GM18519 (cell line): ENCODE data around the gene GCLC.

Experiments used
- ATAC-seq: cut with Tn5 transposase; IDR thresholded peaks from one replicate; pipeline ENCODE4 v1.9.1; 2021; ENCODE audit warnings: mild to moderate bottlenecking, moderate library complexity; ENCODE audit not compliant: unreplicated experiment, low FRiP score

Gene GCLC

GRCh38 chr6:53528107-53528506 is 16.8 kb downstream of the GCLC start:
- ATAC-seq = no peak

- no peak for ATAC-seq
These were observed 17.6 kb downstream of the GCLC start for GRCh38 chr6:53527249-53527765.

GRCh38 chr6:53526000-53526399 is 18.9 kb downstream of the GCLC start:
- no peak for ATAC-seq

GRCh38 chr6:53524455-53524815 is 20.5 kb downstream of the GCLC start:
- no peak for ATAC-seq

- no peak for ATAC-seq
These were observed 21.1 kb downstream of the GCLC start for GRCh38 chr6:53523511-53524454.

DNA sequence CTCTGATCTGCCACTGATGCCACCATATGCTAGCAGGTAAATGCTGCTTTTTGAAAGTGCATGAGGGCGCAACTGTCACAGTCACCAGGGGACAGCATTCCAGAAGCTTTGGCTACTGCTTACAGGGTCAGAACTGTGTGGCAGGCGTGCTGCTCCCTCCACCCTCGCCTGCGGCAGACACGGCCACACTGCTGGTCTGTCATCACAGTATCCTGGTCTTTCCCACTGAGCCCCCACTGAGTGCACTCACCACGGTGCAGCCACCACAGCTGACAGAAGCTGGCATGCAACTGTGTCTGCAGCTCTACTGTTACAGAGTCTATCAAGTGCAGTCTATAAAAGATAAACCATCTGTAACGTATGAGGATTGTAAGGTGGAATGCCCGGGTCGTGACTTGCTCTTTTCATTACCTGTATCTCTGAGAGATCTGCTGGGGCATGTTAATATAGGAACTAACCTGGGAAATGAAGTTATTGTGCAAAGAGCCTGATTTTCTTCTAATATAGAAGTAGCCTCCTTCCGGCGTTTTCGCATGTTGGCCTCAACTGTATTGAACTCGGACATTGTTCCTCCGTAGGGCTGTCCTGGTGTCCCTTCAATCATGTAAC is 24.5 kb downstream of the GCLC start:
- ATAC-seq = no peak

DNA sequence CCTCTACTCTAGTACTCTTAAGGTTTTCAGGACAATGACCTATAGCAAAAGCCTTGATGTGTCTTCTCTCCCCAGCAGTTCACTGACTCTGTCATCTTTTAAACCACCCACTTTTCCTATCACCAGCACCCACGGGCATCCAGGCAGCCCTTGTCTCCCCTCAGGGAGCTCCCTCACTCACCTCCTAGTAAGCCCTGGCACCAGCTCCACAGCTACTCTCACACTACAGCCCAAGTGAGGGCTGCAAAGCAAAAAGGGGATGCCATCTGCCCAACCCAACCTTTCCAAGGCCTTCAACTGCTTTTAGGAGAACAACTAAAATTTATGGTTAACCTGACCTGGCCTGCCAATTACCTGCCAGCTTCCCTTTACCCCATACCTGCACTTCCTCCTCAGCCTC is 26.0 kb downstream of the GCLC start:
- no peak for ATAC-seq

DNA sequence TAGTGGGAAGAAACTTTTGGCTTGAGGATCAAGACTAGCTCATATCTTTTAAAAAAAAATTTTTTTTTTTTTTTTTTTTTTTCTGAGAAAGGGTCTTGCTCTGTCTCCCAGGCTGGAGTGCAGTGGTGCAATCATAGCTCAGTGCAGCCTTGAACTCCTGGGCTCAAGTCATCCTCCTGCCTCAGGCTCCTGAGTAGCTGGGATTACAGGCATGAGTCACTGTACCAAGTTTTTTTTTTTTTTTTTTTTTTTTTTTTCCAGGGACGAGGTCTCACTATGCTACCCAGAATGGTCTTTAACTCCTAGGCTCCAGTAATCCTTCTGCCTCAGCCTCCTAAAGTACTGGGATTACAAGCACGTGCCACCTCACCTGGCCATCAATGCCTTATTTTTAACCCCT is 27.9 kb downstream of the GCLC start:
- no peak for ATAC-seq

GRCh38 chr6:53514677-53515076 is 30.2 kb downstream of the GCLC start:
- ATAC-seq = no peak

DNA sequence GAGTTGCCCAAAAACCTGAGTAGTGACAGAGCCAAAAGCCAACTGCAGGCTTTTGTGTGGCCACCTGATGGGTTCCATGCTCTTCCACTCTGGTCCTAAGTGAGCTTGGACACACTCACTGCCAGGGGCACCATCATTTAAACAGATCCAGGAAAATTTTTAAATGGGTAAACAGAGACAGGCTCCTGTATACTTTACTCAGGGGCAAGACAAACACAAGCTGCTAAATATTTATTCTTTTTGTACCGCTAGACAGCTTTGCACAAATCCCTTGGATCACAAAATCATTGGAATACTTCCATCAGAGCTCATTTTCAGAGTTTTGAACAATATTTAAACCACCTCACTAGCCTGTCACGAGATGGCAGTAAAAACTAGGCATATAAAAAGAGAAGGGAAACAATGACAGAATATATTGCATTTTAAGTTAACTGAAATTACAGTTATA is 31.4 kb downstream of the GCLC start:
- no peak for ATAC-seq

- no peak for ATAC-seq
These were observed 31.8 kb downstream of the GCLC start for GRCh38 chr6:53513056-53513455.

- ATAC-seq = no peak
These were observed 32.3 kb downstream of the GCLC start for GRCh38 chr6:53512626-53513025.

DNA sequence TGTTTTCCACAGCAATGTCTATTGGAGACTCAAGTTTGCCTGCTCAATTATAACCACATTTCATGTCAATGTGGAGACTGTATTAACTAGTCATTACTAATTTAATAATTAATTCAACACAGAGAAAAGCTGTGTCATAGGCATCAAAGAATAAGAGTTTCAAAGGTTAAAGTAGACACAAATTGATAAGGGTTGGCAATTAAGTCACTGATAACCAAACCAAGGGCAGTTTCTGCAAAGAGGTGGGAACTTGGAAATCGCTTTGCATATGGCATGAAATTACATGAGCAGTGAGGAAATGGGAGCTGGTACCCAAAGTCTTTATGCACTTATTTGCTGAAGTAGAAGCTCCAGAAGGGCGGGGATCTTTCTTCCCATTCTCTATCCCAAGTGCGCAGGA is 34.2 kb downstream of the GCLC start:
- no peak for ATAC-seq

DNA sequence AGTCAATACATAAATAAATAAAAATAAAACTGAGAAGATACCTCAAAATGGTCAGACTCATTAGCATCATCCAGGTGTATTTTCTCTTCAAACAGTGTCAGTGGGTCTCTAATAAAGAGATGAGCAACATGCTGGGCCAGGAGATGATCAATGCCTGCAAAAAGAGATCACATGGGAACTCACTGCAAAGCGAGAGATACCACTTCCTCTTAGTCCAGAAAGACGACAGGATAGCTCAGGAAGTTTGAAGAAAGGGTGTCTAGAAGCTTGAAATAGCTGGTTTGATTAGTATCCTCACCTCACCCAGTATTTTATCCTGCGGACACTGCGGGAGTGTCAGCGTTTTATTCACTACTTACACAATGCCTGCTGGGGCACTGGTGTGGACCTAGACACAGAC is 38.0 kb downstream of the GCLC start:
- ATAC-seq = no peak

DNA sequence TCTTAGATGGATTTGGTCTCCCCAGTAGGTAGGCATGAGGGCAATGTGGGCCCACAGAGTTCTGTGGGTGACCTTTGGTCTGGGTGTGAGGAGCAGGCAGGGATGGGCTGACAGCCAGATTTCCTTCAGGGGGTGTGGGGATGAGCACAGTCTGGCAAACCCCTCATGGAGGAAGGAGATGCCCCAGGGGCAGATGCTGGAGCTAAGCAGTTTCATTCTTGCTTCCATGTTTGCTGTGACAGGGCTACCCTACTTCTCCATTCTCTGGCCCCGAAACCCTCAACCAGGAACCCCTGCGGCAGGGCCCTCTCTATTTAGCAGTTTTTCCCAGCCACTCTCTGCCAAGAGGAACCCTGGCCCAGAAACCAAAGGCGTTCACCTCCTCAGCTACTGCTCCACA is 40.4 kb downstream of the GCLC start:
- ATAC-seq = no peak

DNA sequence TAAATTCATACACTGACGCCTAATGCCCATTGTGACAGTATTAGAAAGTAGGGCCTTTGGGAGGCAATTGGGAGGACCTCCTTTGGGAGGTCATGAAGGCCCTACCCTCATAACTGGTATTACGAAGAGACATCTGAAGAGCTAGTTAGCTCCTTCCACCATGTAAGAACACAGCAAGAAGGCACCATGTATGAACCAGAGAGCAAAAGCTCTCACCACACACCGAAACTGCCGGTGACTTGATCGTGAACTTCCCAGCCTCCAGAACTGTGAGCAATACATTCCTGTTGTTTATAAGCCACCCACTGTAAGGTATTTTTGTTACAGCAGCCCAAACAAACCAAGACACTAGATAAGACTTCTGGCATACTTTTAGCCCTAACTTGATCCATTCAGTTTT is 41.8 kb downstream of the GCLC start:
- no peak for ATAC-seq

- no peak for ATAC-seq
These were observed 43.5 kb downstream of the GCLC start for GRCh38 chr6:53501432-53501831.

DNA sequence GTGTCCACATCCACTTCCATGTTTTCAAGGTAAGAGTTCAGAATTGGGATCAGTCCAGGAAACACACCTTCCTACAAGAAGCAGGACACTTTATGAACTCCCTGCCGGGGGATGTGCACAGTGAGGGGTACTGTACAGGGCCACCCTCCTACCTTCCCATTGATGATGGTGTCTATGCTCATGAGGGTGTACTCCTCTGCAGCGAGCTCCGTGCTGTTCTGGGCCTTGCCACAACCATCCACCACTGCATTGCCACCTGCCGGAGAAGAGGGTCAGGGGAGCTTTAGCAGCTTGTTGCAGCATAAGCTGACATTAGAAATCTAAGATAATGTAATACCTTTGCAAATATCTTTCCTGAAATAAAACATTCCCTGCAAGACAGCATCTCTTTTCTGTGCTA is 44.8 kb downstream of the GCLC start:
- ATAC-seq = no peak

DNA sequence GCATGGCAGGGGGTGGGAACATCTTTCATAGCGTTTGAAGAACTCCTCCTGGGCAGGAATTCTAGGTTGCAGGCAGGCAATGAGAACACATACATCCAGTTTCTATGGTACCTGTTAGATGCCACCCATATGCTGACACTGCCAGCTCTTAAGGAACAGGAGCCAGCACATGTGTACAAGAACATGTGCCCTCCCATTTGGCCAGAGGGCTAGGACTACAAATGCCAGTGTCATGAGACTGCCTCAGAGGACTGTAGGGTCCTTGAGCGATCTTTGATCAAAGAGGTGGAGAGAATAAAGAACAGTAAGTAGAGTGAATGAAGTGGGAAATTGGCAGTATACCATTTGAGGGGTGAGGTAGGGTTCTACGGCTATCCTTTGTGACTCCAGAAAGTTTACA is 45.8 kb downstream of the GCLC start:
- ATAC-seq = no peak

DNA sequence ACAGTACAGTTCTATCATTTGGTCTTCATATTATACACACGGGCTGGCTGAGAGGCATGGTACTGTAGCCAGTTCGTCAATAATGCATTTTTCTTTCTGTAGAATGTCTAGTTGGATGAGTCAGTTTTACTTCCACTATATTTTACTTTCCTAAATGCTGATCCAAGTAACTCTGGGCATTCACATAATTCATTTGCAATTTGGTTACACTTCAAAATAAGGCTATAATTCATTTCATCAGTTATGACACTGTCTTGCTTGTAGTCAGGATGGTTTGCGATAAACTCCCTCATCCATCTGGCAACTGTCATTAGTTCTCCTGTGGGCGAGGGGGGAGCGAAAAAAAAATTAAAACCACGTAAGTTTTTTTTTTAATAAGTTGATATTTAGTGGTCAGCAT is 46.3 kb downstream of the GCLC start:
- no peak for ATAC-seq

- ATAC-seq = no peak
These were observed 47.0 kb downstream of the GCLC start for GRCh38 chr6:53497905-53498304.
